GM19023 (cell line): ENCODE data around the gene SLC35F6.
"Not testable (repeated sequence)": the region's sequence is repeated elsewhere in the genome, so short reads cannot be mapped to it uniquely, and the experiment has no call there.

Experiments
- ATAC-seq: cut with Tn5 transposase; IDR thresholded peaks from one replicate; pipeline ENCODE4 v1.9.1; 2021; ENCODE audit warnings: mild to moderate bottlenecking, moderate library complexity; ENCODE audit not compliant: unreplicated experiment

Gene SLC35F6

DNA sequence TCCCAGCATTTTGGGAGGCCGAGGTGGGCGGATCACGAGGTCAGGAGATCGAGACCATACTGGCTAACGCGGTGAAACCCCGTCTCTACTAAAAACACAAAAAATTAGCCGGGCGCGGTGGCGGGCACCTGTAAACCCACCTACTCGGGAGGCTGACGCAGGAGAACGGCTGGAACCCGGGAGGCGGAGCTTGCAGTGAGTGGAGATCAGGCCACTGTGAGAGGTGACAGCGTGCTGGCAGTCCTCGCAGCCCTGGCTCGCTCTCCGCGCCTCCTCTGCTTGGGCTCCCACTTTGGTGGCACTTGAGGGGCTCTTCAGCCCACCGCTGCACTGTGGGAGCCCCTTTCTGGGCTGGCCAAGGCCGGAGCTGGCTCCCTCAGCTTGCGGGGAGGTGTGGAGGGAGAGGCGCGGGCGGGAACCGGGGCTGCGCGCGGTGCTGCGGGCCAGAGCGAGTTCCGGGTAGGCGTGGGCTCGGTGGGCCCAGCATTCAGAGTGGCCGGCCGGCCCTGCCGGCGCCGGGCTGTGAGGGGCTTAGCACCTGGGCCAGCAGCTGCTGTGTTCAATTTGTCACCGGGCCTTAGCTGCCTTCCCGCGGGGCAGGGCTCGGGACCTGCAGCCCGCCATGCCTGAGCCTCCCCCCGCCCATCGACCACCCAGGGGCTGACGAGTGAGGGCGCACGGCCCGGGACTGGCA lies 50.1 kb downstream of the SLC35F6 start:
- not testable (repeated sequence) for ATAC-seq

DNA sequence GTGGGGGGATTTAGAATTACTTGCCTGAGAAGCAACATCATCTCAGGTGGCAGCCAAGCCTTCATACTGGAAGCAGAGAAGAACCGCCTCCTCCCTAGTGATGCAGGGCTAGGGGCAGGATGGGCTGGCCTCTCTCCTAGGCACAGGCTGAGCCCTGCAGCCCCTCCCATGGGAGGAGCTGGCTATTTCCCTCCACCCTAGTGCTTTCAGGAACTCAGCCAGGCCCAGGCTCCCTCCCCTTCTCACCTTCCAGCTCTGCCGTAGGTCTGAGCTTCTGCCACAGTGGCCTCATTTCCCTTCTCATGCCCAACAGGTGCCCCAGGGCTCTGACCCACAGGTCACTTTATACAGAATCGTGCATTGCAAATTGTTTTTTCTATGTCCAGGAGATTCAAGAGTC lies 52.8 kb downstream of the SLC35F6 start:
- no peak for ATAC-seq

DNA sequence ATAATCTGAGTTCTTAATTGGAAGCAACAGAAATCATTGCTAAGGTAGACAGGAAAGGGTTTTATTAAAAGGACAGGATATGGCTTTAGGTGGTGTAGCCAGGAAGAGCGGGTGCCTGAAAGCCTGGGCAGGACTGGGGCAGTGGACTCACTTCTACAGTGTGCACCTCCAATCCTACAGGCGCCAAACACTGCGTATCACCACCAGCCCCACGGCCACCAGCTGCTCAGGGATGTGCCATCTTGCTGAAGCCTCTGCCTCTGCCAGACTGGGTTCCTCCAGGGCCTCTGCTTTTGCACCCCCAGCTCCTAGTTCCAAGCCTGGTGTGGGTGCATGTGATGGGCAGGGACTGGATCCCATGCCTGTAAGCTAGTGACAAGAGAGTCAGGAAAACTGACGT lies 54.2 kb downstream of the SLC35F6 start:
- ATAC-seq, result no peak

DNA sequence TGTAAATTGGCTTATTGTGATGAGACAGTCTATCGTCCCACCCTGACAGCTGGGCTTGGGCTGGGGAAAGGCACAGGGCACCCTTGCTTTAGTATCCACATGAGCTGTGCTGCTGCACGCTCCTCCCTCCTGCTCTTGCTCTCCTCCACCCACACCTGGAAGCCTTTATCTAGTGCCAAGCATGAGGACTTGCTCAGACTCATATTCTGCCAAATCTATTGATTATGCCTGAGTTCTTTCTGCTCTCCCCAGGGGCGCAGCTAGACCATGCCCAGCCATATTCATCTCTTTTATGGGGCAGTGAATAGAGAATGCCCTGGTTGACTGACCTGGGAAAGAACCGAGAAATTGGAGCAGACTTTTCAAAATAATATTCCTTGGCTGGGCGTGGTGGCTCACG lies 54.9 kb downstream of the SLC35F6 start:
- no peak for ATAC-seq

DNA sequence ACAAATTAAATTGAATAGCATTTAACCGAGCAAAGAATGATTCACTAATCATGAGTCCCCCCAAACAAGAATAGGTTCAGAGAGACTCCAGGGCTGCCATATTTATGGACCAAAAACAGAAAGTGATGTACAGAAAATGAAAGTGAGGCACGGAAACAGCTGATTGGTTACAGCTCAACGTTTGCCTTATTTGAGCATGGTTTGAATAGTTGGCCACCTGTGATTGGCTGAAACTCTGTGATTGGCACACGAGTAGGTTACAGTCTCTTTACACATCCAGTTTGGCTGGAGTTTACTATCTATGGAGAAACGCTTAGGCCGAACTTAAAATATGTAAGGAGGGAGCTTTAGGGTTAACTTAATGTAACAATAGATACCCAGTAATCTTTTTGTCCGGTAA lies 56.8 kb downstream of the SLC35F6 start:
- ATAC-seq, result no peak

DNA sequence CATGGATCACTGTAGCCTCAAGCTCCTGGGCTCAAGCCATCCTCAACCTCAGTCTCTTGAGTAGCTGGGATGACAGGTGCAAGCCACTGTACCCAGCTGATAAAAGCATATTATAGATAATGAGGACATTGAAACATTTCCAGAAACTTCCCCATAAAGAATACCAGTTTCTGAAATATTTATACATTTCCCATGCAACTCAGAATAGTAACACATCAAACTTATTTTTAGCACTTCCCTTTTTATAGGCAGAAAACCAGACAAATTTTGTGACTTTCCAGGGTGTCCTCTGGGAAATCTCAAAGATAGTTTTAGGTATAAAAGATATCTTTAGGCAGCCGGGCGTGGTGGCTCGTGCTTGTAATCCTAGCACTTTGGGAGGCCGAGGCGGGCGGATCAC lies 58.8 kb downstream of the SLC35F6 start:
- no peak for ATAC-seq
